SH-SY5Y (cell line): ENCODE data around the gene CDC25C.

Source experiments
- GATA2 ChIP-seq: IDR thresholded peaks from 2 replicates; pipeline ENCODE4 v1.6.1; 2011; ENCODE audit warnings: mild to moderate bottlenecking, low read depth, low read length
- GATA3 ChIP-seq: IDR thresholded peaks from 2 replicates; pipeline ENCODE4 v1.6.1; 2011; ENCODE audit warnings: low read depth, mild to moderate bottlenecking, low read length, moderate library complexity

- no peak for TF ChIP-seq GATA2
- TF ChIP-seq GATA3 = no peak
These were observed 22.0 kb upstream of the CDC25C start for GRCh38 chr5:138353560-138354080.
